Left ventricle myocardium superior (tissue), 1 donor: ENCODE data around the gene PYGL. TPM values are rescaled to one million over a fixed set of nuclear protein-coding genes. Genes with fewer than 3 reads are reported as not detected.

ENCODE experiments used
- ATAC-seq: fragments of 200-7000 bp; cut with Tn5 transposase; one replicate; pipeline ENCODE4 v1.9.1; 2020; ENCODE audit warnings: mild to moderate bottlenecking, moderate library complexity
- DNase-seq: peaks from one replicate; pipeline ENCODE4 v3.0.0-alpha.2; 2020
- intact Hi-C: fragments of 100-400 bp; cut with micrococcal nuclease; formaldehyde crosslinking; loops from one replicate; pipeline ENCODE4 v1.11.0; 2022
- long read RNA-seq: library from polyadenylated mRNA; unstranded; transcript quantifications from one replicate; pipeline ENCODE4 v2.0.0, GENCODE V29; 2021
- total RNA-seq: library from RNA; stranded (reverse); fragmentation: NEBNext Ultra II Directional; extraction: Animal tissue kit (Norgen Biotek cat#: 25700); gene quantifications from one replicate; pipeline ENCODE4 v1.2.1, GENCODE V29; 2021
- donor health status: DM: no; HTN: yes; CAD: no; lungs with severe emphysema.

Gene PYGL
- 6.6 TPM for total RNA-seq
- long read RNA-seq, transcript PYGL-201 (20 exons, 3,048 nt): major isoform, 5 of 5 reads
- long read RNA-seq, partial matches to known transcripts: 0 of 5 reads
- long read RNA-seq, other reads (novel, unspliced or antisense): 0 of 5 reads

GRCh38 chr14:50943943-50944646 lies at the start of gene PYGL:
PYGL (minus strand) TSS chr14:50944483; CDS start chr14:50944403, 80 bp downstream.
- ATAC-seq: peak; percentile 97
- peak; percentile 89 for DNase-seq
- intact Hi-C loops: no loop called here

DNA sequence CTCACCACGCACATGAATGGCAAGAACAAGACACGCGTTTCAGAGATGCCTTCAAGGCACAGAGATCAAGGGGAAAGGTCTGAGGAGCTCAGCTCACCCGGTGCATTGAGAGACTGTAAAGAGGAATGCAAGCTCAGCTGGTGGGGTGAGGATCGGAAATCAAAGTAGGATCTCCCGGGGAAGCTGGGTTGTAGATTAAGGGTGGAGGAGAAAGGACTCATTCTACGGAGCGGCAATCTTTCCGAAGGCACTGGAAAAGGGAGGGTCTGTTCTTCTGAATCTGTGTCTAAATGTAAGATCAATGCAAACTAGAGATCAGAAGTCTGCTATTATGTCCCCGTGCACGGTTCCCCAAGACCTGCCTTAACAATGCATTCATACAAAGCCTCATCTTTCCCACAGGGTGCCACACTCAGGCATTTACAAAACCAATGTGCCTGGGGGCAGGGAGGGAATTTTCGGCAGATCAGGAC lies 41.6 kb upstream of the PYGL start:
- intact Hi-C loops: no loop called here
- ATAC-seq (no peak), DNase-seq (no peak)

- ATAC-seq (no peak), DNase-seq (no peak)
- intact Hi-C loops: no loop called here
These were observed 41.0 kb upstream of the PYGL start for GRCh38 chr14:50985124-50985858.

DNA sequence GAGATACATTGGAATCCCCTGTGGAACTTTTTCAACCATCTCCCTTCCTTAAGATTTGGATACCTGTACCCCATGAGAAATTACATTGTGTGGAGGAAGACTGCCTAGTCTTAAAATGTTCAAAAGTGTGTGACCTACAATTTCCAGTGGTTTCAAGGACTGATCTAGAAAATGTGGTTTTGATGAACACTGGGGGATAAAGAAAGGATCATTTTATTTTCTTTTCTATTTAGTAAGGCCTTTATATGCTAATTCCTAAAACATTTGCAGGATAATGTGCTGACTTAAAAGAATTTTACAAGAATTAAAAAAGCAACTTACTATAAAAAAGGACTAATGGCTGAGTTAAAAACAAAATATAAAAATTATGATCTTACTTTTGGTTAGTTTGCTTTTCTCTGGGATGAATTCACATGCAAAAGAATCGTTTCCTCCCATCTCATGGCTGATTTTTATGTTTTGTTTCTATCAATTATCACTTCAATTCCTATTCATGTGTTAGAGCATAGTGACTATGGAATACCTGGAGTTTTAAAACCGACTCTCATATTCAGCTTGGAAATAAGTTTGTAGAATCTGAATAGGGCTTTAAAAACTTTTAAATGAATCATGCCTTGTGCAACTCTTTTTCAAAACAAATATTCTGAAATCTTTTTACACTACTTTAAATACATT lies 39.9 kb upstream of the PYGL start:
- ATAC-seq (no peak), DNase-seq (no peak)
- intact Hi-C loops: no loop called here

DNA sequence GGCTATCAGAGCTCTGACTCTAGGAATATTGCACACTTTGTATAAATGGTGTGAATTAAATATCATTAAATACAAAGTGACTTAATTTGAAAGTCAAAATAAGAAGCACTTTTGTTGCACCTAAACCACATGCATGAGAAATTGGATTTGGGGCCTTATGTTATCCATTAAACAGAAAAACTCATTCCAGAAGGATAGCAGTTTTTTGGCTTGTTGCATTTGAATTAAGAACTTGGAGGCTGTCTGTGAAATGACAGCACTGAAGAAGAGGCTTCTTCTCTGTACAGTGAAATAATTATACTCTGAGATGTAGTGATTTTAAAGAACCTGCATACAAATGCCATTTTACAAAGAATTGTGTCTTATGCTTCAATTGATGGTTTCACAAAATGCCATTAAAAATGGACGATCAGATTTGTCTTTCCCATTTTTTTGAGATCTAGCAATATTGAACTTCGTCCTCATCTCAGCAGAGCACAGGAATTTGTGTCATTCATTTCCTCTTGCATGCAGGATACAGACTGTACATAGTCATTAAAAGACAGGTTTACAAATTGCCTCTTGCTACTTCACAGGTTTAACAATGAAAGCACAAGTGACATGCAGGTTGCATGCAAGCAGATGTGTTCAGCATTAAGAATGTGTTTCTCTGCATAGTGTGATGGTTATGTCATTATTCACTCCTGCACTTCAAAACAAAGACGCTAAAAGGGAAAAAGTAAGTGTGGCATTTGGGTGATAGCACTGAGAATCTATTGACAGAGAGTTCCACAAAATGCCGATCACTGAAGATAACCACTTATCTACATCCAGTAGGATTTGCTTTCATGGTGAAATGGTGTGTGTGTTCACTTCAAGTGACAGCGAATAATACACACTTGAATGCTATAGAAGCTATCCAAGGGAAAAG lies 35.9 kb upstream of the PYGL start:
- DNase-seq (no peak), ATAC-seq (no peak)
- intact Hi-C loops: no loop called here

DNA sequence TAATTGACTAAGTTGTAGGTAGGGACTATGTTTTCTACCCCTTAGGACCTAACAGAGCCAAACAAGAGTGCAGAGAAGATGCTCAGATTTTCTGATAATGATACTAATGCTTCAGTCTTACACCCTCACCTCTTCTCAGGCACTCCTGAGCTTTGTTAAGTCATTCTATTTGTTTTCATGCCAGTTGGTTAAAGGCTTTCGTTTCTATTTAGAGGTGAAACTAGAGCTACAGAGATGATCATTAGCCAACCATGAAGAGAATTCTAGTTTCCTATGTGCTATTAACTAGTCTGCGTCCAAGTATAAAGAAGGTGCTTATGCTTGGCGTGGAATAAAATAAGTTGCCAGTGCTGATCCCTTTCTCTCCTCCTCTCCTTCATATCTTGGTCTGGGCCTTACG lies 34.6 kb upstream of the PYGL start:
- intact Hi-C loops: no loop called here

GRCh38 chr14:50978529-50978871 lies 34.2 kb upstream of the PYGL start:
- no peak for DNase-seq
- no peak for ATAC-seq
- intact Hi-C loops: no loop called here

More for the DNA sequence above, 34.6 kb upstream of the PYGL start:
- DNase-seq: no peak
- ATAC-seq: no peak

DNA sequence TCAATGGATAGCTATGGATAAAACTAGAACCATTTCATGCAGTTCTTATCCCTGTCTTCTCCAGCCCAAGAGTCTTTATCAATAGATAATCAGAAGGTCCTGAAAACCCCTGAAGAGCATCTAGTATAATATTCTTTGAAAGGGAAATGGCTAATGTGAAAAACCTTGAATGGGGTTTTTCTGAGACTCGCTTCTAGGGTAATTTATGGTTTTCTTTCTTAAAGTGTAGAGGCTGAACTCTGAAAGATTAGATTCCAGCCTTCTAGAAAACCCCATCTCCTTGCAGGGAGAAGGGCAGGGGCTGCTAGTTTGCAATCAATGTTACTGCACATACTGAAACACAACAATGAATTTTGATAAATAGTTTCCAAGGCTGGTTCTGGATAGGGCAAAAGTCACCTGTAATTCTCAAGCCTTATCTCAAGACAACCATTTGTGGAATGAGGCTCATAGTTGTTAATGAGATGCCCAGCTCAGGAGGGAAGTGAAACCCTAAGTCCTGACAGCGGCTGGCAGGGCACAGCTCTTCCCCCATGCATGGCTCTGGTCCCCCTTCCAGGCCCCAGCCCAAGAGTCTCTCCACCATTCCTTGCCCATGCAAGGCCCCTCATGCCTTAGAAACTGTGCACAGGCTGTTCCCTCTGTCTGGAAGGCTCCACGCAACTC lies 33.7 kb upstream of the PYGL start:
- DNase-seq (no peak), ATAC-seq (no peak)
- intact Hi-C loops: no loop called here

GRCh38 chr14:50974118-50974517 lies 29.8 kb upstream of the PYGL start:
- intact Hi-C loops: no loop called here
- ATAC-seq (peak; percentile 41), DNase-seq (no peak)

DNA sequence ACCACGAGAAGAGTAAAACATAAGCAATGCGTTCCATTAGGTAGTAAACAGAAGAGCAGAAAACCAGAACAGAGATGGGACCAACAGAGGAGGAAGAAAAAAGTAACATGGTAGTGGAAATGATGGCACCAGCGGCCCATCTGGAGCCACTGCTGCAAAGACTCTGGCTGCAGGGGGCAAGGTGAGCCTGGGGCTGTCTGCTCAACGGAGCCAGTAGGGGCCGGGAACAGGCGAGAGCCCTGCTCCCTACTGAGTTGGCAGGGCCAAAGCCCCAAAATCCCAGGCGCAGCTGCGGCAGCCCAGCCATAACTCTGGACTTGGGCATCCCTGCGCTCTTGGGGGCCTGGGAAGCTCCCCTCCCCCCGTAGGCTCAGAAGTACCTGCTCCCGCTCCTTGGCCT lies 28.5 kb upstream of the PYGL start:
- no peak for DNase-seq
- no peak for ATAC-seq
- intact Hi-C loops: no loop called here

DNA sequence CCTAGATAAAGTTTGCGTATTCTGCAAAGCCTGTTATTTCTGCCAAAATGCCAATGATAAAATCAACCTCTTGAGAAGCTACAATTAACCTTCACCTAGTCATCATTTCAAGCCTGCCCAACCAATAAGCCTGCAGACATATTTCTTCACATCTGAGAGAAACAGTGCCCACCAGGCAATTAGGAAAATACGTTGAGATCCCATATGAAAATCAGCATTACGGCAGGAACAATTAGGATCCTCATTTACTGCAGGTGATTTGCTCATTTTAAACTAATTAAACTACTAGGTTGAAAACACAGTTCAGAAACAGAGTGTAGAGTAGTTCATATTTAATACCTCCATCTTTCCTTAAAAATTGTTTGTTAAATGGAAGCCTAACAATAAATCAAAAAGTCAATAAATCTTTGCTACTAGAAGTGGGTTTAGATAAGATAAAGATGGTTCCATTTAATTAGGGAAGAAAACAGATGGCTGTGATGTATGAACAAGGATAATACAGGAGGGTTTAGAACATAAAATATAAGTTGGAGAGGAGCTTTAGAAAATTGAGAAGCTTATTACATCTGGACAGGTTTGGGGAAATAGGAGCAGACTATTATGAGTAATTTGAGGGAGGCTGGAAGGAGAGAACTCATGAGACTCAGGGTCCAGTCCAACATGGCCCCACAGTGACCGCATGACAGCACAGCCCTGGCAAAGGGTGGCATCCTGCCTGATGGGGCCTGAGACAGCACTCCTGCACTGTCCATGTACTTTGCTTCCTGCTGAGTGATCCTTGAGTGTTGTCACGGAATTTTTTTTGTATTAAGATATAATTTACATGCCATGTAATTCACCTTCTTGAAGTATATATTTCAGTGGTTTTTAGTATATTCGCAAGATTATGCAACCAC lies 26.9 kb upstream of the PYGL start:
- intact Hi-C loops: no loop called here
- no peak for ATAC-seq
- DNase-seq: no peak

- ATAC-seq: peak; percentile 53
These were observed 23.5 kb upstream of the PYGL start for GRCh38 chr14:50967790-50968189.

GRCh38 chr14:50967103-50967502 lies 22.8 kb upstream of the PYGL start:
- no peak for ATAC-seq
- intact Hi-C loops: loop anchor here (10.0 kb wide), 1 partner anchor 108 kb away; no protein-coding TSS in a partner anchor
- DNase-seq: no peak

More at GRCh38 chr14:50967790-50968189, 23.5 kb upstream of the PYGL start:
- intact Hi-C loops: loop anchor here (10.0 kb wide), 1 partner anchor 107 kb away; no protein-coding TSS in a partner anchor
- no peak for DNase-seq

DNA sequence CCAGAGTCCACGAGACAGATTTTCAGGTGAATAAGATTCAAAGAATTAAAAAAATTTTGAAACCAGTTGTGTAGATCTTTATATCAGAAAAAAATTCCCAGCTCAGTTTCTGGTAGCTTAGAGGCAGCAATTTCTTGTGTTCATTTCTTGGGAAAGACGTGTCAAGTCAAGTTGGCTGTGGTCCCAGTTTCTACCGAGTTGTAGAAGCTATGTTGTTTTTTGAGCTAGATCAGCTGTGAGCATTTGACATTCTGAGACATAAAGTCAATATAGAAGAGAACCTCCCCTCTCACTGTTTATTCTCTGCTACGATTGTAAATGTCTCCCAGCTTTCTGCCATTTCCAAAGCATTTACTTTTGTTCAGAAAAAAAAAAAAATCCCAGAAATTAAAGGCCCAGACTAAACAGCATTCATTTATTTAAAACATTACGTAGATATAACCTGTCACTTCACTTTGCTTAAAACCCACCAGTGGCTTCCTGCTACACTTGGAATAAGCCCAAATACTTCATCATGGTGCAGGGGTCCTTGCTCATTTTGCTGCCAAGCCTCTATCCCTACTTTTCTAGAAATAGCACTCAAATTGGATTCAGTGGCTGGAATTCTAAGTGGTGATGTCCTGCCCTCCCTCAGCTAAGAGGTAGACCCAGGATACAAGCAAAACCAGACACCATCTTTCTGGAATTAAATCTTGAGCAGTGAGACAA lies 20.6 kb upstream of the PYGL start:
- intact Hi-C loops: loop anchor here (10.0 kb wide), 1 partner anchor 110 kb away; no protein-coding TSS in a partner anchor
- peak; percentile 17 for ATAC-seq
- no peak for DNase-seq

- intact Hi-C loops: loop anchor here (10.0 kb wide), 1 partner anchor 111 kb away; no protein-coding TSS in a partner anchor
- no peak for DNase-seq
- no peak for ATAC-seq
These were observed 19.6 kb upstream of the PYGL start for GRCh38 chr14:50963919-50964318.

- intact Hi-C loops: loop anchor here (10.0 kb wide), 1 partner anchor 113 kb away; no protein-coding TSS in a partner anchor
- no peak for ATAC-seq
- no peak for DNase-seq
These were observed 17.4 kb upstream of the PYGL start for GRCh38 chr14:50961605-50962221.
